B cell (primary cell): Measurements from ENCODE around the gene IL1RL2. TPM values are rescaled to one million over a fixed set of nuclear protein-coding genes. Genes with fewer than 3 reads are reported as not detected.

ENCODE experiments used
- ATAC-seq: fragments of 200-7000 bp; cut with Tn5 transposase; one replicate; pipeline ENCODE4 v1.10.0; 2021; ENCODE audit warnings: low read depth, mild to moderate bottlenecking, moderate number of reproducible peaks, moderate library complexity
- CTCF ChIA-PET: fragments of 350-600 bp; sonication (Branson Sonifier 250); formaldehyde crosslinking; loops from one replicate; lab custom pipeline; 2021; ENCODE audit warnings: antibody characterized with exemption, inconsistent platforms; lab: Charles Lee
- POLR2A ChIA-PET: fragments of 350-600 bp; sonication (Branson Sonifier 250); formaldehyde crosslinking; loops from one replicate; lab custom pipeline; 2021; ENCODE audit warnings: antibody characterized with exemption; lab: Charles Lee
- DNase-seq: peaks from one replicate; pipeline ENCODE4 v3.0.0; 2013
- H2AFZ ChIP-seq: 2 replicates; pipeline ENCODE4 v1.6.1; 2012; ENCODE audit warnings: mild to moderate bottlenecking, low read depth, low read length; ENCODE audit not compliant: insufficient read depth, poor library complexity, severe bottlenecking
- H3K27ac ChIP-seq, 2 donors: 1 replicate in 1 of 2; 2 replicates in 1 of 2; pipeline ENCODE4 v1.5.1; 2012 to 2013; ENCODE audit warnings: low read length in 2 of 2, mild to moderate bottlenecking in 2 of 2, moderate library complexity in 1 of 2
- H3K27me3 ChIP-seq, 4 experiments: fragments of 200-600 bp in 1 of 4; sonication (generic) in 1 of 4; replicated peaks in 1 of 4; 1 replicate in 2 of 4; 2 replicates in 2 of 4; pipeline versions ENCODE4 v1.6.1 to v1.7.0; 2013 to 2016; ENCODE audit warnings: low read length in 3 of 4, mild to moderate bottlenecking in 2 of 4, mixed read lengths in 1 of 4, moderate library complexity in 1 of 4; ENCODE audit not compliant: insufficient read depth in 4 of 4, control insufficient read depth in 3 of 4; ENCODE audit errors: control extremely low read depth in 1 of 4
- H3K36me3 ChIP-seq, 2 experiments: replicated peaks in 1 of 2; 1 replicate in 1 of 2; 2 replicates in 1 of 2; pipeline versions ENCODE4 v1.6.1 to v1.7.1; 2013; ENCODE audit warnings: low read length in 1 of 2; ENCODE audit not compliant: insufficient read depth in 2 of 2, control insufficient read depth in 1 of 2; ENCODE audit errors: control extremely low read depth in 1 of 2, extremely low read depth in 1 of 2
- H3K4me1 ChIP-seq, 2 donors: fragments of 200-600 bp in 1 of 2; sonication (generic) in 1 of 2; 1 replicate in 1 of 2; 2 replicates in 1 of 2; pipeline versions ENCODE4 v1.5.1 to v1.6.1; 2013 to 2017; ENCODE audit warnings: low read length in 2 of 2; ENCODE audit not compliant: control insufficient read depth in 2 of 2, insufficient read depth in 2 of 2
- H3K4me2 ChIP-seq: replicated peaks from 2 replicates; pipeline ENCODE3; 2012; ENCODE audit warnings: mild to moderate bottlenecking, low read depth, low read length; ENCODE audit not compliant: poor library complexity, severe bottlenecking
- H3K4me3 ChIP-seq, 5 experiments: fragments of 200-600 bp in 1 of 5; sonication (generic) in 1 of 5; 1 replicate in 3 of 5; 2 replicates in 2 of 5; pipeline versions ENCODE4 v1.5.1 to v1.7.0; 2011 to 2016; ENCODE audit warnings: low read length in 4 of 5, mild to moderate bottlenecking in 4 of 5, low read depth in 2 of 5, control low read depth in 1 of 5, moderate library complexity in 1 of 5; ENCODE audit not compliant: insufficient read depth in 1 of 5; ENCODE audit errors: control extremely low read depth in 1 of 5, extremely low read depth in 1 of 5
- H3K79me2 ChIP-seq: fragments of 200-600 bp; sonication (generic); one replicate; pipeline ENCODE4 v1.6.0; 2016; ENCODE audit warnings: low read length; ENCODE audit not compliant: control insufficient read depth, insufficient read depth
- H3K9ac ChIP-seq: fragments of 200-600 bp; sonication (generic); 2 replicates; pipeline ENCODE4 v1.6.1; 2017; ENCODE audit warnings: mild to moderate bottlenecking, low read length, moderate library complexity
- H3K9me3 ChIP-seq, 3 donors: one replicate each; pipeline versions ENCODE4 v1.6.1 to v1.7.1; 2013; ENCODE audit warnings: low read length in 2 of 3; ENCODE audit not compliant: control insufficient read depth in 2 of 3, insufficient read depth in 1 of 3; ENCODE audit errors: control extremely low read depth in 1 of 3
- H4K20me1 ChIP-seq: 2 replicates; pipeline ENCODE4 v1.6.0; 2012; ENCODE audit warnings: mild to moderate bottlenecking, low read length; ENCODE audit not compliant: insufficient read depth, control insufficient read depth, poor library complexity, severe bottlenecking
- H3K27ac Mint-ChIP-seq: one replicate; pipeline ENCODE4 v1.8.0; 2021; ENCODE audit warnings: mixed read lengths
- H3K27me3 Mint-ChIP-seq: one replicate; pipeline ENCODE4 v1.8.0; 2021; ENCODE audit warnings: mixed read lengths
- H3K4me1 Mint-ChIP-seq: one replicate; pipeline ENCODE4 v1.8.0; 2021; ENCODE audit warnings: mixed read lengths
- H3K4me3 Mint-ChIP-seq: one replicate; pipeline ENCODE4 v1.8.0; 2021; ENCODE audit warnings: mixed read lengths
- H3K9me3 Mint-ChIP-seq: one replicate; pipeline ENCODE4 v1.8.0; 2022; ENCODE audit warnings: mixed read lengths; ENCODE audit not compliant: insufficient read depth
- EZH2 ChIP-seq: IDR thresholded peaks from 2 replicates; pipeline ENCODE4 v1.6.1; 2012; ENCODE audit warnings: borderline replicate concordance, low read depth, mild to moderate bottlenecking, moderate library complexity, low read length; ENCODE audit not compliant: insufficient read depth, poor library complexity, severe bottlenecking
- WGBS: methylation state at CpG from one replicate; pipeline ENCODE4 v1.1.5; 2013; ENCODE audit warnings: missing lambda C conversion rate; ENCODE audit not compliant: insufficient coverage; 5-methylcytosine and 5-hydroxymethylcytosine counted together
- intact Hi-C: fragments of 100-400 bp; cut with micrococcal nuclease; formaldehyde crosslinking; loops from one replicate; pipeline ENCODE4 v1.10.0; 2022
- polyA plus RNA-seq: library from polyadenylated mRNA; depleted of rRNA; stranded (reverse); fragments of >200 nt; gene quantifications from 2 replicates; pipeline ENCODE4 v1.2.3, GENCODE V29; 2012
- total RNA-seq, 2 donors: library from RNA; stranded (reverse); fragments of 120-200 nt in 1 of 2; gene quantifications; 1 replicate in 1 of 2; 2 replicates in 1 of 2; pipeline versions ENCODE4 v1.2.3 to v1.2.4, GENCODE V29; 2013 to 2022
- TF ChIP-seq, protein P1 (sequence below): fragments of 200-600 bp; IDR thresholded peaks from one replicate; pipeline ENCODE4 v1.8.0; 2022; ENCODE audit warnings: antibody characterized with exemption, mild to moderate bottlenecking

The IL1RL2 gene
- total and polyA plus RNA-seq, 2 donors (not counting 1 experiment from before 2014, with no cell fraction given): not detected

DNA sequence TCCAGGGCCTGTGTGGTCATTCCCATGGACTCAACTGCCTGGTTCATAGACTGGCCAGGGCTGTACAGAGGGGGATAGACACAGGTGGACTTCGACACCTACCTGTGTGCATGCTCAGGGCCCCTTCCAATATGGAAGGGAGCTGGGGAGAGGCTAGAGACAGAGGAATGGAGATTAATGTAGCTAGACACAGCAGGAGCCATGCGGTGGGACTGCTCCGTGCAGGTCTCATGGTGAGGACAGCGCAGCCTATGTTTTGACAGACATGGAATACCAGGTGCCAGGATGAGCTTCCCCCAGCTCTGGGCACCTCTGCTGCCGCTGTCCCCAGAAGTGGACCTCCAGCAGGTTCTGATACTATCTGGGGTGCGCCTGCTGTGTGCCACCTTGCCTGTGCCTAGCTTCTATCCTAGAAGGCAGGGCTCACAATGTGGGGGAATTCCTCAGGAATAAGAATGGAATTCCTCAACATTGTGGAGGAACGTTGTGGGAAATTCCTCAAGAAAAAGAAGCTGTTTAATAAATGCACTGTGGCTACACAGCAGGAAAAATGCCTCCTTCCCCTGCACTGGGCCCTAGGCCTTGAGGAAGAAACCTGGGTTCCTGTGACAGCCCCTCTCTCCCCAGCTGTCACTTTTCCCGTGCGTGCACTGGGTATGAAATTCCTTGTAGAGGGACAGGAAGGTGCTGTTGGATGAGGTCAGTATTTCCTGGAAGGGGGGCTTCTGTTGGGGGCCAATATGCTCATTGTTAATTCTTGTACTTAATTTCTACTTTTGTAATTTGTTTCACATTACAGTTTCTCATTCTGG, 37.0 kb upstream of the IL1RL2 start:
- H4K20me1 ChIP-seq: no peaks in the 10 kb centered on the region
- Mint-ChIP-seq H3K9me3 (peaks cover 24% of the 10 kb centered on the region), H3K27ac (no peak overlapping the region), H3K4me3 (no peak overlapping the region), H3K27me3 (peaks cover 15% of the 10 kb centered on the region), H3K4me1 (no peaks in the 10 kb centered on the region)
- ChIA-PET POLR2A (no interaction called here), CTCF (no interaction called here)
- H3K36me3 ChIP-seq: no peaks in the 10 kb centered on the region
- no peaks in the 10 kb centered on the region for H3K4me1 ChIP-seq
- no peak overlapping the region for H3K27ac ChIP-seq
- ATAC-seq (no peak), DNase-seq (no peak)
- peaks cover 0 to 40% (median 36%) of the 10 kb centered on the region in 3 donors for H3K9me3 ChIP-seq
- no peak overlapping the region for H3K9ac ChIP-seq
- H3K79me2 ChIP-seq: no peaks in the 10 kb centered on the region
- no peak overlapping the region for H3K4me3 ChIP-seq
- intact Hi-C loops: no loop called here
- no peak overlapping the region for H3K4me2 ChIP-seq
- 97% methylated on average over 6 of the region's 9 CpGs for WGBS
- no peak overlapping the region for H2AFZ ChIP-seq
- TF ChIP-seq EZH2: no peak
- TF ChIP-seq, protein P1, sequence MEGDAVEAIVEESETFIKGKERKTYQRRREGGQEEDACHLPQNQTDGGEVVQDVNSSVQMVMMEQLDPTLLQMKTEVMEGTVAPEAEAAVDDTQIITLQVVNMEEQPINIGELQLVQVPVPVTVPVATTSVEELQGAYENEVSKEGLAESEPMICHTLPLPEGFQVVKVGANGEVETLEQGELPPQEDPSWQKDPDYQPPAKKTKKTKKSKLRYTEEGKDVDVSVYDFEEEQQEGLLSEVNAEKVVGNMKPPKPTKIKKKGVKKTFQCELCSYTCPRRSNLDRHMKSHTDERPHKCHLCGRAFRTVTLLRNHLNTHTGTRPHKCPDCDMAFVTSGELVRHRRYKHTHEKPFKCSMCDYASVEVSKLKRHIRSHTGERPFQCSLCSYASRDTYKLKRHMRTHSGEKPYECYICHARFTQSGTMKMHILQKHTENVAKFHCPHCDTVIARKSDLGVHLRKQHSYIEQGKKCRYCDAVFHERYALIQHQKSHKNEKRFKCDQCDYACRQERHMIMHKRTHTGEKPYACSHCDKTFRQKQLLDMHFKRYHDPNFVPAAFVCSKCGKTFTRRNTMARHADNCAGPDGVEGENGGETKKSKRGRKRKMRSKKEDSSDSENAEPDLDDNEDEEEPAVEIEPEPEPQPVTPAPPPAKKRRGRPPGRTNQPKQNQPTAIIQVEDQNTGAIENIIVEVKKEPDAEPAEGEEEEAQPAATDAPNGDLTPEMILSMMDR: no peak
- peaks cover 0 to 5% (median 0%) of the 10 kb centered on the region in 4 experiments for H3K27me3 ChIP-seq

DNA sequence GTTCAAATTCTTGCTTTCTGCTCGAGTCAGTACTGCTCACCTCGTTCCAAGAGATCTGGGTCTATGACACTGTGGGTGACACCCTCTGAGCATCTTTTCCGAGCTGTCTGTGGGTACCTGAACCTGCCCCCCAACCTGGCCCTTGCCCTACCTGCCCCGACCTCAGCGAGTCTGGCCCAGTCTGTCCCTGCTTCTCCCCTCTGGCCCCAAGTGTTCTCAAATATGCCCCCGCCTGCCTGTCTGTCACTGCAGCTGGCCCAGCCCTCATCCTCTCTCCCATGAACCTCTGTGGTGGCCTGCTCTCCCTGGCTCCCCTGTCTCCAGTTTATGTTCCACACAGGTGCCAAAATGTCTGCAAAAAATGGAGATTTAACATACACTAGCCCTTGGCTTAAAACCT, 32.5 kb upstream of the IL1RL2 start:
- 88% methylated on average over 6 of the region's 6 CpGs for WGBS

More for the DNA sequence above, 32.5 kb upstream of the IL1RL2 start:
- Histone ChIP-seq H3K4me3 (no peak overlapping the region), H3K9ac (no peak overlapping the region), H2AFZ (no peak overlapping the region), H3K79me2 (no peaks in the 10 kb centered on the region), H3K4me1 (no peaks in the 10 kb centered on the region), H3K4me2 (no peak overlapping the region), H4K20me1 (no peaks in the 10 kb centered on the region), H3K27me3 (no peaks in the 10 kb centered on the region), H3K27ac (no peak overlapping the region), H3K36me3 (no peaks in the 10 kb centered on the region), H3K9me3 (peaks cover 0 to 13% (median under 1%) of the 10 kb centered on the region in 3 donors)
- DNase-seq: no peak
- no peak overlapping the region for H3K4me3 Mint-ChIP-seq
- TF ChIP-seq, protein P1: no peak
- no peak for TF ChIP-seq EZH2
- H3K27ac Mint-ChIP-seq: no peak overlapping the region
- H3K27me3 Mint-ChIP-seq: peaks cover 4% of the 10 kb centered on the region
- H3K4me1 Mint-ChIP-seq: no peaks in the 10 kb centered on the region
- POLR2A ChIA-PET: no interaction called here
- intact Hi-C loops: no loop called here
- CTCF ChIA-PET: no interaction called here
- no peak for ATAC-seq
- H3K9me3 Mint-ChIP-seq: no peaks in the 10 kb centered on the region
